Stimulated activated CD4-positive, alpha-beta T cell treated with anti-CD3 and anti-CD28 coated beads, TNF-alpha, amount 100 ng/mL, for 48 hours (primary cell): ENCODE measurements around the gene FBXL20.
"Not testable (repeated sequence)": the region's sequence is repeated elsewhere in the genome, so short reads cannot be mapped to it uniquely, and the experiment has no call there.

Experiments
- DNase-seq, 3 donors: peaks; one replicate each; pipeline ENCODE4 v3.0.0-alpha.2; 2020; ENCODE audit warnings: low read depth in 3 of 3

FBXL20 gene

GRCh38 chr17:39401412-39402243 lies at the start of gene FBXL20:
Gene FBXL20, minus strand, starts transcription at chr17:39401626. Its CDS starts 224 bp downstream, at chr17:39401402.
- peak; percentile 88 to 94 (median 94) for DNase-seq

DNA sequence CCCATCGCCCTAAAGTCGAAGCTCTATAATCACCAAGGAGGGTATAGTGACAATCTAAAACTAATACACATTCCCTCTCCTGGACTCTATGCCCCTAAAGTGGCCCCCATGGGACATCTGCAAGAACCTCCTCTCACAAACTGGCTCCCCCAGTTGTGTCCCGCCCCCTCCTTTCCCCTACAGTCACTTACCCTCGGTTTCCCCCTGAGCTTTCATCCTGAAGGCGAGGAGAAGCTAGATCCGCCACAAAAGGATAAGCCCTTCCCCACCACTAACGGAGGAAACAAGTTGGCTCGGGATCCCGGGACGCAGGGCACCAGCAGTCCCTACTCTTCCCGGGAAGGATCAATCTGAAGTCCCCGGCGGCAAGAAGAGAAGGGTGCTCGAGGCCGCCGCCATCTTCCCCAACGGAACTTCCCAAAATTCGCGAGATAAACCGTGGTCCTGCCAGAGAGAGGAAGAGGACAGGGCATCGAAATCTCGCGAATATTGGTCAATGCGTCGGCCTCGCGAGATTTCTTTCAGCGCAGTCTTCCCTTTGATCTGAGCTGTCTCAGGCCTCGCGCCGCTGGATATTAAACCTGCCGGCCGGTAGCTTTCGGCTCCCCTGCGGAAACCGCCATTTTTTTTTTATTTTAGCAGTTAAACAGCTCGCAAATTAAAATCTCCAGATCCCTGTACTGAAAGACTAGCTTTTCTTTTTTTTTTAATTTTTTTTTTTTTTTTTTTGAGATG lies 49.6 kb upstream of the FBXL20 start, which contains the start of gene MED1:
Gene MED1 (minus strand): TSS at position 417 of the 735 bp plus-strand sequence. CDS start 201 bp downstream, at position 216.
- peak; percentile 86 to 92 (median 88) for DNase-seq

- DNase-seq: no peak
These were observed 48.6 kb upstream of the FBXL20 start for GRCh38 chr17:39450051-39450450.

DNA sequence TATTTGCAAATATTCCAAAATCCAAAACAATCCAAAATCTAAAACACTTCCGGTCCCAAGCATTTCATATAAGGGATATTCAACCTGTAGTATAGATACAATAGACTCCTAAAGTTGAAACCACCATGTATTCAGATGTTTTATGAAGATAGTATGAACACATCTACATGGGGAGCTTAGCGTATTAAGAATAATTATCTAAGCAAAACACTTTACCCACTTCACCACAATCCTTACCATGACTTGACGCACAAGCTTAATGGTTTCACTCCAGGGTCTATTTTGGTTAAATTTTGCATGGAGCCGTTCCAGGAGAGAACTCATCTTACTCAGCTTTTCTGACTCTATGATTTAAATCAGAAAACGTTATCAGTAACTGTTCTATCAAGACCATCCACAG lies 46.1 kb upstream of the FBXL20 start:
- no peak for DNase-seq

- no peak for DNase-seq
These were observed 41.9 kb upstream of the FBXL20 start for GRCh38 chr17:39443326-39443725.

DNA sequence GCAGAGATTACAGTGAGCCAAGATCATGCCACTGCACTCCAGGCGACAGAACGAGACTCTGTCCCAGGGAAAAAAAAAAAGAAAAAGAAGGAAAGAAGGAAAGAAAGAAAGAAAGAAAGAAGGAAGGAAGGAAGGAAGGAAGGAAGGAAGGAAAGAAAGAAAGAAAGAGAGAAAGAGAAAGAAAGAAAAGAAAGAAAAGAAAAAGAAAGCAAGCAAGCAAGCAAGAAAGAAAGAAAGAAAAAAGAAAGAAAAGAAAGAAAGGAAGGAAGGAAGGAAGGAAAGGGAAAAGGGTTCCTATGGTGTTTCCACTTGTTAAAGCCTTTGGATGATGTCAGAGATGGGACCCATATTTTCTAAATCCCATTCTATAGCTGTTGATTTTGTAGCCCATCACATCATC lies 38.4 kb upstream of the FBXL20 start:
- DNase-seq: not testable (repeated sequence)

DNA sequence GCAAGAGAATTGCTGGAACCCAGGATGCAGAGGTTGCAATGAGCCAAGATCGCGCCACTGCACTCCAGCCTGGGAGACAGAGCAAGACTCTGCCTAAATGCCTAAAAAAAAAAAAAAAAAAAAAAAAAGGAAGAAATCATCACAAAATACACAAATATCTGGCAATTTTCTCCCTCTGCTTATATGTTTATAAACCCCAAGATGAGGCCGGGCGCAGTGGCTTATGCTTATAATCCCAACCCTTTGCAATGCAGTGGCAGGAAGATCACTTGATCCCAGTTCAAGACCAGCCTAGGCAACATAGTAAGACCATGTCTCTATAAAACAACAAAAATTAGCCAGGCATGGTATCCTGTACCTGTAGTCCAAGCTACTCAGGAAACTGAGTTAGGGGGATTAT lies 28.2 kb upstream of the FBXL20 start:
- no peak for DNase-seq

GRCh38 chr17:39416141-39416540 lies 14.7 kb upstream of the FBXL20 start:
- DNase-seq: no peak

GRCh38 chr17:39410279-39410678 lies 8.9 kb upstream of the FBXL20 start:
- DNase-seq: no peak

DNA sequence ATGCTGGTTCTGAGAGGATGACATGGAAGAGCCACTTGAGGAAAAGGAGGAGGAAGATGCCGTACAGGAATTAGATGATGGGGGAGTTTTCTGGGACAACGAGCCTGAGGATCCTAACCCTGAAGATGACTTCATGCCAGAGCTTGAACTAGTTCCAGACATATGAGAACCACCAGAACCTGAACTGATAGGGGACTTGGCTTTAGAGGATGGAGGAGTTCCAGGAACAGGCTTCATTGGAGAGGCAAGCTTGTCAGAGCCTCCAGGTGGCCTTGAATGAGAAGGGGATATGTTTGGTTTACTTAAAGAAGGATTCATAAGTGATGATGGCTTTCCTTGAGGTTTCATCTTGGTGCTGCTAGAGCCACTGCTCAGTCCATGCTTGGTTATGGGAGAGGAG lies 6.9 kb upstream of the FBXL20 start:
- DNase-seq: no peak

DNA sequence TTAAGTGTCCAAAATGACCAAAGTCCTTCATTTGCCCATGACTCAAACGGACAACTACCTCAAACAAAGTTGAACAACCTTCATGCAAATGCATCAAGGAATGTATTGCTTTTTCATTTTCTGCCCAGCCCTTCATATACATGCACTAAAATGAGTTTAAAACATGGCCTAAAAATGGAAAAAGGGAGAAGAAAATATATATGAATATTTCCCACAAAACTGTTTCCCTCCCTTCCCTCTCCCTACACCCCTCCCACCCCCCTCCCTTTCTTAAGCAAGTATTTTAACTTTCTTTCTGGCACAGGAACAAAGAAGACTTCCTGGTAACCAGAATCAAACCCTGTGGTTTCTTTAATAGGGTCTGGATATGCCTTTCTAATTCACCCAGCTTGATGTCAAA lies 5.5 kb upstream of the FBXL20 start:
- no peak for DNase-seq

DNA sequence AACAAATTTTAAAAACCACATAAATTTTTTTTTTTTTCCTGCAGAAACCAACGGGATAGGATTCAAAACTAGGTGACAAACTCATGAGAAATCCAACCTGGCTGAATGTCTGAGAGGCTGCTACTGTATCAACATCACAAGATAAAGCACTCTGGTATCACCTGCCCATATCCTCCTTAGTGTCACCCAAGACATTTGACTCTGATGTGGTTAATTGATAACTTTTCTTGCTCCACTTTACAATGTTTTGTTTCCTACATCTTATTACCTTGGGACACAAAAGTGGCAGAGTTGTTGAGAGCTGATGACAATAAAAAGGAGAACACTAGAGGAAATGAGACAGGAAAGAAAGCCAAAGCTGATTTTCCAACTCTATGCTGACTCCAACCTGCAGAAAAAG lies 4.0 kb upstream of the FBXL20 start:
- no peak for DNase-seq

DNA sequence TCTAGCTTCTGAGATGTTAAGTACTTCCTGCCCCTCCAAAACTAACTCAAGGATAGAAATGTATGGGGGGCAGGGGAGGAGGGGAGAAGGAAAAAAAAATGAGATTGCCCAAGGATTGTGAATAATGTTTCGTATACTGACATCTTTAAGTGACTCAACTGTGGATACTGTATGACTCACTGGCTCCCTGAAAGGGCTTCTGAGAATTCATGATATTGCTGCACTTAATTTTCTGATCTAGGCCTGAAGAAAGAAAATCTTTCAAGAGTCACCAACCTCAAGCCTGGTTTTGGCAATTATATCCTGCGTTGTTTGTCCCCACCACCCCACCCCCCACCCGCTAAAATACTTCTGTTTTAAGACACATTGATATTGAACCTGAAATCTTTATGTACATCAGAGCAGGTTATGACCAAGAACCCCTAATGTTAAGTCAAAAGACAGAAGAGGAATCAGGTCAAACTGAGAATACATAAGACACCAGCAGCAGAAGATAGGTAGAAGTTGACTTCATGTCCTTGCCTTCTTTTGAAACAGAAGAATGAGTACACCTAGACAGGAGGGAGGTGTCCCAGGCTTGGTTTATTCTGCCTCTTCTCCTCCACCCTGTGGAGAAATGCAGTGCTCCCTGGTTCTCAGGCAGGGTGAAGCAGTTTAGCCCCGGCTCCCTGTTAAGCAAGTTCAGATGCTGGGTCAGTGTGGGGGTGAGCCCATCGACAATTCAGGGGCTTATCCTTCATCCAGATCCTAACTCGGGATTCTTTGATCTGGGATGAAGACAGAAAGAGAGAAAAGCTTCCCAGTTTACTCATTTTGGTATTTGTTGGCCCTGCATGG lies 3.3 kb upstream of the FBXL20 start:
- DNase-seq: peak in 1 of 3 donors; percentile 7

DNA sequence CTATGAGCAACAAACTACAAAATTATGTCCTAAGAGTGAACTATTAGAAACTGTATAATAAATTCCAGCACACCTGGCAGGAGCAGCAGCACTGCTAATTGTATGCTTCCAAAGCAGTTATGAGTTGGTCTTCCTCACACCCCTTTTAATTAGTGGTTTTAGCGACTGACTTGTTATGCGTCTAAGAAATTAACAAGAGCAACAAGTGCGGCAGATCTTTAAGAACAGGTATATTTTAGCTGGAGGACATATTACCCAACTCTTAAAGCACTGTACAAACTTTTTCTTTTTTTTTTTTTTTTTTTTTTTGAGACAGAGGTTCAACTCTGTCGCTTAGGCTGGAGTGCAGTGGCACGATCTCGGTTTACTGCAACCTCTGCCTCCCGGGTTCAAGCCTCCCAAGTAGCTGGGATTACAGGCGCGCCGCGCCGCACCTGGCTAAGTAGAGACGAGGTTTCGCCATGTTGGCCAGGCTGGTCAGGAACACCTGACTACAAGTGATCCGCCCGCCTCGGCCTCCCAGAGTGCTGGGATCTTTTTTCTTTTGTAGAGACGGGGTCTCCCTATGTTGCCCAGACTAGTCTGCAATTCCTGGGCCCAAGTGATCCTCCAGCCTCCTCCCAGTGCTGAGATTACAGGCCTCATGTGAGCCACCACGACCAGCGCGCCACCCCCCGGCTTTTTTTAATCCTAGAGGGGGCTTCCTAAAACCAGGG lies 1.6 kb upstream of the FBXL20 start:
- no peak for DNase-seq

- peak; percentile 85 to 89 (median 87) for DNase-seq
These were observed 941 bp upstream of the FBXL20 start for GRCh38 chr17:39402244-39402889.

DNA sequence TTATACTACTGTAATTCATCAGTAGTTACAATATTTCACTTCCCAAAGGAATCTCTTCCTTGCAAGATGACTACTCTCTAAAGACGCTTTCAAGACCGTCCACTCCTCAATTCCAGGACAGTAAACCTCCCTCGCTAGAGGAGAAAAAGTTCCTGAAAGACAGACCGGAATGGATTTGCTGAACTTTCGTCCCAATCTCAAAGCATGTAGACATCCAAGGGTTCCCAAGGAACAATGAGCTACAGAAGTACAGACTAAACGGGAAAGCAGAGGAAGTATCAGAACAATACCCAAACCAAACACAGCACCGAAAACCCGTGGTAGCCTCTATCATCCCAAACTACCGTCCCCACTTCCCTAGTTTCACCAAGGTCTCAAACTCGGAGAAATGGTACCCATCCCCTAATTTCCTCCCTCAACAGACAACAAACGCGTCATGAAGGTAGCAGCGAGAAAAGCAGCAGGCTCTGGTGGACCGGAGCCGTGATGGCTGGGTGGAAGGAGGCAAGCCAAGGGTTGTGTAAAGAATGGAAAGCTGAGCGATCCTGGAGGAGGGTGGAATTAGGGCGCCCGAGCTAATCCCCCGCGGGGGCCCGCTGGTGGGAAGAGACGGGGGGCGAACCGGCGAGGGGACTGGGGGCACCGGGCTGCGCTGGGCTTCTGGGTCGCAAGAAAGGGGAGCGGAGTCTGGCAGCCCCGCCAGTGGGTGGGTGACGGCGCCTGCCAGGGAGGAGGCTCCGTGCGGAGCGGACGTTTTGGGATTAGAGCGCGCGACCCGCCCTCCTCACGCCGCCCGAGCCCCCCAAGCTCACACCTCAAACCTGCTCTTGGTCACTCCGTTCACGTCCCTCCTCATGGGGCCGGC lies 647 bp downstream of the FBXL20 start:
- no peak for DNase-seq

- DNase-seq: no peak
These were observed 1.6 kb downstream of the FBXL20 start for GRCh38 chr17:39399791-39400190.

DNA sequence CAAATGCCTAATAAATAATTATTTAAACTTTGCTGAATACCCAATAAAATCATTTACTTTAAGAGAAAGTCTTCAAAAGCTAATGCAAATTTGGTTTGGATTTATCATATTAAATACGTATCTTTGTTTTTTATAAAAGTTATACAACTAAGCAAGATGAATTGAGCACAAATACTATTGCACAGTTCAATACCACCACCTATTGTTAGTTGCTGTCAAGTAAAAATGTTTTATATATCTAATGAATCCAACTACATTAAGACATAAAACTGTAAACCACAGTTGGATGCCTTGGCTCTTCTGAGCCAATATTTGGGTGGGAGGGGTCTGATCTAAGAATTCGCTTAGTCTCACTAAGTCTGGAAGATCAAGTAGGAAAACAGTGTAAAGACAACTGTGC lies 7.7 kb downstream of the FBXL20 start:
- DNase-seq: no peak

DNA sequence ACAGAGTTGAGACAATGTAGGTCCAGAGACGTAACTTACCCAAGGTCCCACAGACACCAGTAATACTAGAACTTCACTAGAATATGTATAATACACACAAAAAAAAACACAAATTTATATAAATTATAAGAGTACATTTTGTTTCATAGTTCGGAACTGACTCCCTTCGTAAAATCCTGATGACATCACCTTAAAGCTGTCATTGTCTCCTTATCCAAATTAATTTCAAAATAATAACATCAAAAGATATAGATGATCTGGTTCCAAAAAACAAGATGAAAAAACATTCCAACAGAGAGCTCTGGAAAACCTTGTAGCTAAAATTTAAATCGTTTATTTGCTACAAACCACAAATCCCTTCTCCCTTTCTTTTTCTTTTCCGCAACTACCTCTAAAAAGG lies 10.0 kb downstream of the FBXL20 start:
- DNase-seq: no peak

DNA sequence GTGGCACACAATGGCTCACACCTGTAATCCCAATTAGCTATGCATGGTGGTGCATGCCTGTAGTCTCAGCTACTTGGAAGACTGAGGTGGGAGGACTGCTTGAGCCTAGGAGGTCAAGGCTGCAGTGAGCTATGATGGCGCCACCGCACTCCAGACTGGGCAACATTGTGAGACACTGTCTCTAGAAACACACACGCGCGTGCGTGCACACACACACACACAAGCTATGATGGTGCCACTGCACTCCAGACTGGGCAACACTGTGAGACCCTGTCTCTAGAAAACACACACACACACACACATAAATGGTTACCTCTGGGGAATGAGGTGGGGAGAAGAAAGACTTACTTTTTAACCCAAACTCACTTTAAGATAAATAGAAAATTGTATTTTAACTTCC lies 16.4 kb downstream of the FBXL20 start:
- no peak for DNase-seq
